GF-D8 (cell line): ENCODE results near the gene DEFB128.
"Not testable (repeated sequence)": the region's sequence is repeated elsewhere in the genome, so short reads cannot be mapped to it uniquely, and the experiment has no call there.

Experiments used
- DNase-seq: peaks from one replicate; lab custom pipeline; 2025; lab: John Stamatoyannopoulos, UW

Gene DEFB128

DNA sequence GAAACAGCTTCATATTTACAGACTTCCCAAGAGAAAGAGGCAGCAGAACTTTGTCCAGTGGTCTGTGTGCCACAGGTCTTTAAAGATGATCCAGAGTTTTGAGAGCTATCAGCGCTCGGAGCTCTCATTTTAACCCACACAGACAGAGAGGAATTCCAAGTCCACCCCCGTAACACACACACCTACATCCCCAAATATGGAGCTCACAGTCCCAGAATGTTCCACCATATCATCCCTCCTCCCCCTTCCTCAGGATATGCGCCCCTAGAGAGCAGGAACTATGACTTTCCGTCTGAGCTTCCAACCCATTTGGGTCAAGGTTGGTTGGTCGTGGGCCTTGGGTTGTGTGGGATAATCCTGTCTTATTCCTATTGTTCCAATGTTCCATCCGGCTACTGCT is at the start of gene DEFB128:
DEFB128 (minus strand) TSS at position 101 of the 400 bp plus-strand sequence; CDS start at position 13, 88 bp downstream.
- no peak for DNase-seq

DNA sequence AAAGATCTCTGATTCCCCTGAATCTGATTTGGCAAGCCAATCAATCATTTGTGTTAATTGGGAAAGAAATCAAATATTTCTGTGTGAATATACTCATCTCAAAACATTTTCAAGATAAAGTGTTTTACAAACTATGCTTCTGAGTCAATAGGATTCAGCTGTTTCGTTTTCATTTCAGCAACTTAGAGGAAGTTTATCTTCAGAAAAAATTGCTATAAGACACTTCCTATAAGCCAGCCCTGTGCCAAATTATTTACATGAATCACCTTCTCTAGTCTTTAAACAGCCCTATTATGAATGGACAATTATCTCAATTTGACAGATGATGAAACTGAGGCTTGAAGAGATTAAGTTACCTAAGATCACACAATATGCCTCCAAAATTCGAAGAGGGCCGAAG is 48.4 kb upstream of the DEFB128 start:
- DNase-seq: no peak

DNA sequence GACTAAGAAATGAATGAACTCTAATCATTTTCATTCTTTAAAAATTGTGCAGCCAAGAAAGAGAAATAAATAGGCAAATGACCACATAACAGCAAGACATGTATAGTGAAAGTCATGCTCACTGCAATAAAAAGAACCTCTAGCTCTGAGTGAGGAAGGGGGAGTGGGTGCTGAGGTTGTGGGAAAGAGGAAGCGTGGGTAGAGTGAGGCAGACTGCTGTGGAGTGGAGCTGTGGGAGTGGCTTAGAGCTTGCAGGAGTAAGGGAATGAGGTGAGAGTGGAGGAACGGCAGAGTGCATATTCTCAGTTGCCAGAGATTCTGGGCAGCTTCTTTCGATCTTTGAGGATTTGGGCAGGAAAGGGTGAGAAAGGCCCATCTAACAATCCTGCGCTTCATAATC is 48.0 kb upstream of the DEFB128 start:
- peak; percentile 38 for DNase-seq

DNA sequence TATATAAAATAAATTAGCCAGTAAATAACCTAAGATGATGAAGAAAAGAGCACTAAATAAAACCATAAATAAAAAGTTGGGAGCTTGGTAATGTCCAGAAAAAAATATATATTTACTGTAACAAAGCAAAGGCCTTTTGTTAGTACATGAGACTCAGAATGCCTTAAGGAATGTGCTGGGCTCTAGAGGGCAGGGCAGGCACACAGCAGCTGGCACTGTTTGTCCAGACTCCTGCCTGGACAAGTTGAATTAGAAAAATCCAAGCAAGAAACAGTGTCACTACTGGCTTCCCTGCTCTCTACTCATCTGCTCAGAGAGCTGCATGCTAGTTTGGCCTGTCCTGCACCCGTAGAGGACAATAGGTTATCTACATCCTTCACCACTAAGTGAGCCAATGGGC is 46.4 kb upstream of the DEFB128 start:
- no peak for DNase-seq

DNA sequence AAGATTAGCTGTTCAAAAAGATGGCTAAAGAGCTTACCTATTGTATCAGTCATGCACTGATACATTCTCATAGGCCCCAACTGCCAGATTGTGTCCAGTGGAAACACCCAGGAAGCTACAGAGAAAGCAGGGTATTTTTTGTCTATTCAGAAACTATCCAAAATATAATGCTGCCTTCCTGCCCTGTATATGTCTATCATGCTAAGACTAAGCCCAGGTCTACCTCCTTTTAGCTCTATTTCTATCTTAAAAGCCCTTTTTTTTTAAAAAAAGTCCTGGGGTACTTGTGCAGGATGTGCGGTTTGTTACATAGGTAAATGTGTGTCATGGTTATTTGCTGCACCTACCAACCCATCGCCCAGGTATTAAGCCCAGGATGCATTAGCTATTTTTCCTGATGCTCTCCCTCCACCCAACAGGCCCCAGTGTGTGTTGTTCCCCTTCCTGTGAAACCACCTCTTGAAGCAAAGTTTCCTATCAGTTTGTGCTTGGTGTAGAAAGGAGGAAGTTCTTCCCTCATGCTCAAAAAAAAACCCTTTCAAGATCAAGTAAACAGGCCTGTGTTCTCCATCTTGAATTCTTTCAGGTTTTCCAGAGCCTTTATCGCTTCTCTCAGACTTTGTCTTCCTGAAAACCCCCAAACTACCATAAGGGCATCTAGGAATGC is 38.1 kb upstream of the DEFB128 start:
- DNase-seq: peak; percentile 69

DNA sequence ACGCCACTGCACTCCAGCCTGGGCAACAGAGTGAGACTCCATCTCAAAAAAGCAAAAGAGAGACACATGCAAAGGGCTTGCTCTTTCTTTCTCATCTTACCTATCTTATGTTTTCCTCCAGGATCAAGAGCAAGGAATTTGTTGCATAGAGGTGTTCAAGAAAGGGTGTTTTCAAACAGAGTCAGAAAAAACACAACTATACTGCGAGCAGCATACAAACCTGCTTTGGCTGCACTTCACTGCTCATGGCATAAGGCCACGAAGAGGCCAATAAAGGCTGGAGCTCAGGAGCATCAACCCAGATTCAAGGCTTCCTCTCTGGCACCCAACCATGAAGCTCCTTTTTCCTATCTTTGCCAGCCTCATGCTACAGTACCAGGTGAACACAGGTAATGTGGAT is 37.4 kb upstream of the DEFB128 start, which contains the start of gene DEFB129:
DEFB129 (plus strand) TSS at position 301 of the 400 bp plus-strand sequence; CDS start at position 332, 31 bp downstream.
- DNase-seq: no peak

DNA sequence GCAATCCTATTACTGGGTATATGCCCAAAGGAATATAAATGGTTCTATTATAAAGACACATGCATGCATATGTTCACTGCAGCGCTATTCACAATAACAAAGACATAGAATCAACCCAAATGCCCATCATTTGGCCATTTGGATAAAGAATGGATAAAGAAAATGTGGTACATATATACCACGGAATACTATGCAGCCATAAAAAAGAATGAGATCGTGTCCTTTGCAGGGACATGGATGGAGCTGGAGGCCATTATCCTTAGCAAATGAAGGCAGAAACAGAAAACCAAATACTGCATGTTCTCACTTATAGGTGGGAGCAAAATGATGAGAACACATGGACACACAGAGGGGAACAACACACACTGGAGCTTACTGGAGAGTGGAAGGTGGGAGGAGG is 36.4 kb upstream of the DEFB128 start:
- DNase-seq: not testable (repeated sequence)

DNA sequence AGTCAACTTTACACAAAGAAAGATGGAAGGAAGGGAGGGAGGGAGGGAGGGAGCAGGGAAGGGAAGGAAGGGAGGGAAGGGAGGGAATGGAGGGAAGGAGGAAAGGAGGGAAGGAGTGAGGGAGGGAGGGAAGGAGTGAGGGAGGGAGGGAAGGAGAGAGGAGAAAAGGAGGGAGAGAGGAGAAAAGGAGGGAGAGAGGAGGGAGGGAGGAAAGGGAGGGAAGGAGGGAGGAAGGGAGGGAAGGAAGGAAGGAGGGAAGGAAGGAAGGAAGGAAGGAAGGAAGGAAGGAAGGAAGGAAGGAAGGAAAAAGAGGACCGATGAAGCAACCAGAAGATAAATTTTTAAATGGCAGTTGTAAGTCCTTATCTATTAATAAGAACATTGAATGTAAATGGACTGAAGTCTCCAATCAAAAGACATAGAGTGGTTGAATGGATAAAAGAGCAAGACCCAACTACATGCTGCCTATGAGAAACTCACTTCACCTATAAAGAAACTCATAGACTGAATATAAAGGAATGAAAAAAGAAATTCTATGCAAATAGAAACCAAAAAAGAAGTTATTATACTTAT is 31.8 kb upstream of the DEFB128 start:
- DNase-seq: no peak

DNA sequence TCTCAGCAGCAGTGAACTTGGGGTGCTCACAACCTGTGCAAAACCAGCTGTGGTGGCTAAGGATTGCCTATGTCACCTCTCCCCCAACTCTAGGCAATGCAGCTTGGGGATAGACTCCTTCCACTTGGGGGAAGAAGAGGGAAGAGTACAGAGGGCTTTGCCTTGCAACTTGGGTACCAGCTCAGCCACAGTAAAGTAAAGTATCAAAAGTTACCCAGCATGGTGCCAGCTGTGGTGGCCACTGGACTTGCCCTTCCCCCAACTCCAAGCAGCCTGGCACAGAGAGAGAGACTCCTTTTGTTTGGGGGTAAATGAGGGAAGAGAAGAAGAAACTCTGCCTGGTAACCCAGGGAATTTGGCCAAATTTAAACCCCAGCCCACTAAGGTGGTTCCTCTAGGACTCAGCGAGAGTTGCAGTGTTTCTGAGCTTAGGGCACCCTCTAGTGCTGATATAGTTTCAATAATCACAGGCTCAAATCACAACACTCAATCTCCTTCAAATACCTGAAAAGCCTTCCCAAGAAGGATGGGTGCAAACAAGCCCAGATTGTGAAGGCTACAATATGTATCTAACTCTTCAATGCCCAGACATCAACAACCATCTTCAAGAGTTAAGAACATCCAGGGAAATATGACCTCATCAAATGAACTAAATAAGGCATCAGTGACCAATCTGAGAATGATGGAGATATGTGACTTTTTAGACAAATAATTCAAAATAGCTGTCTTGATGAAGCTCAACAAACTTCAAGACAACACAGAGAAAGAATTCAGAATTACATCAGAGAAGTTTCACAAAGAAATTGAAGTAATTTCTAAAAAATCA is 30.0 kb upstream of the DEFB128 start:
- no peak for DNase-seq

DNA sequence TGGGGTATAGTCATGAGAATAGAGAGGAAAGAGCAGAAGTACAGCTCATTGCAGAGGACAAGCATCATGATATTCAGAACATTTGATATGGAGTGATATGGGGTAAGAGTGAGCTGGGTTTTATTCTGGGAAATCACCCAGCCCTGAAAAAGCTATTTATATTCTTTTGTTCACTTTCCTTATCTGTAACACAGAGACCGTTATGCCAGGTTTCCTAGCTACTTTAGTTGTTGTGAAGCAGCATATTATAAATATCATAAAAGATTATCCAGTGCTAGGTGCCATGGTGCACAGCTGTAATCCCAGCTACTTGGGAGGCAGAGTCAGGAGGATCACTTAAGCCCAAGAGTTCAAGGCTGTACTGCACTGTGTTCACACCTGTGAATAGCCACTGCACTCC is 27.8 kb upstream of the DEFB128 start:
- DNase-seq: no peak

DNA sequence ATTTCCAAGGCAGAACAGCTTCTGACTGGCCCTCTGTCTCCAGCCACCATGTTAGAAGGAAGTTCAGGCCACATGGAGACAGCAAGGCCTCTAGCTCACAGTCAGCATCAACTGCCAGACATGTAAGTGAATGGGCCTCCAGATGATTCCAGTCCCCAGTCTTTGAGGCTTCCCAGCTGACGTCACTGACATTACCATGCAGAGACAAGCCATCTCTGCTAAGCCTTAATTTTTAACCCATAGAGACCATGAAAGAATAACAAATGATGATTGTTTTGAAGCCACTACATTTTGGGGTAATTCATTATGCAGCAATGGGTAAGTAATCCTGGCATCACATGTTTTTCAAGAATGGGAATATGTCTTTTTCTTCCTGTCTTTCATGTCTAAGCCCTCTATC is 26.3 kb upstream of the DEFB128 start:
- DNase-seq: no peak

DNA sequence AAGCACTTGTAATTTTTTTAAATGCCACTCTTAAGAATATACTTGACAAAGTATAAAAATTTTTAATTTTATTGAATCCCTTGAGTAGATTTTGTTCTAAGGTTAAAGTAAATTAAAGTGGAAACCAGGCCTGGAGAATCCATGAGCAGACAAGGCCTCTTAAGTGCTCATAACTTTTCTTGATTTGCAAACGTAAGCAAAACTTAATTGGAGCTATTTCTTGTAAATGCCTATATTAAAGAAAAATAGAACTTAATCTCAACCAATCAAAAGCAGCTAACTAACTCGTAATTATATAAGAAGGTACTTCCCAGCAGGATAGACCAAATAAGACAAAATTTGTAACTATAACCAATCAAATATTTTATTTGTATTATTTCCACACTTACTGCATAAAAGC is 24.9 kb upstream of the DEFB128 start:
- DNase-seq: no peak

DNA sequence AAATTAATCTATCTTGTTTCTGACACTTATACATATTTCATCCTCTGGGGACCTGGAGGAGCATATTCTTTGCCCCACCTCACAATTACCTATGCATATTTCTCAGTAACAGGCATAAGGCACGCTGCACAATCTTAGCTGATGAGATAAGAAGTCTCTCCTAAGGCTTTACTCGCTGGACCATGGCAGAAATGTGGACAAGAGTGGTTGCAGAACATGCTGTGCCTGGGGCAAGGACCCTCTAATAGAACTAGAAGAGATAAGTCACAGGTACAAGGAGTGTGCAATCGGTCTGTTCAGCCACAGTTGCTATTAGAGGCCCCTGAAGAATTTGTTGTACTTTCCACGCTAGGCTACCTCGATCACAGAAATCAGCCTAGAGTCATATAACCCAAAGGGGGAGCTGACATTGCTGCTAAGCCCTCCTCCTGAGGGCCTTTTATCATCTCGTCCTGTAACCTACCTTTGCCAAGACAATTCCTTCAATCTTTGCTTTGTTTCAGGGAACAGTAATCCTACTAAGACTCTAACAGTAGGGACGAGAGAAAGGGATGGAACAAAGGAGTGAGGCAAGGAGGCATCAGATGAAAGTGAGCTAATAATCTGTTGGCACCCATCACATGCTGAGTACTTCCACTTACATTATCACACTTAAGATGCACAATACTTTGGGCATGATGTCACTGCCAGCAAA is 21.4 kb upstream of the DEFB128 start:
- DNase-seq: no peak

DNA sequence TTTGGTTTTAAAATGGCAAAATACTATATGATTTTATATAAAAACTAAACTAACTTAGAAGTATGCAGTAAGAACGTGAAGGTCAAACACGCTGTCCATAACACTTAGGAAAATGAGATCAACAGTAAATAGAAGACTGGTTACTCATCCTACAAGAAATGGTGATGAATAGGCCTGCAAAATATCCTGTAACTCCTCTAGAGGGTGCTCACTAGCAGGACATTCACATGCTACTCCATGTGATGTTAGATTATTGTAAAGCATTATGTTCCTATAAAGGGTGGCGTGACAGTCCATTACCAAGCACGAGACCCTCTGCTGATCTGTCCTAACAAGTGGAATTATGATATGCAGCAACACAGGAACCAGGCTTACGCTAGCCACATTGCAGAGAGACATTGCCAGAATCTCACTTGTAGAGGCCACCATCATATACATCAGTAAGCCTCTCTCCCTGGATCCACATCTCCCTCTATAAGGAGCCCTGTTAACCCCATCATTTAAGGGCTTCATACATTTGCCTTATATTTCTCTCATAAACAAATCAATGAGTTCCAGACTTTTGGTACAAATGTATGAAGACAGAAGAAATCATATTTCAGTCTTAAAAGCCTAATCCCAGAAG is 19.5 kb upstream of the DEFB128 start:
- DNase-seq: peak; percentile 39

DNA sequence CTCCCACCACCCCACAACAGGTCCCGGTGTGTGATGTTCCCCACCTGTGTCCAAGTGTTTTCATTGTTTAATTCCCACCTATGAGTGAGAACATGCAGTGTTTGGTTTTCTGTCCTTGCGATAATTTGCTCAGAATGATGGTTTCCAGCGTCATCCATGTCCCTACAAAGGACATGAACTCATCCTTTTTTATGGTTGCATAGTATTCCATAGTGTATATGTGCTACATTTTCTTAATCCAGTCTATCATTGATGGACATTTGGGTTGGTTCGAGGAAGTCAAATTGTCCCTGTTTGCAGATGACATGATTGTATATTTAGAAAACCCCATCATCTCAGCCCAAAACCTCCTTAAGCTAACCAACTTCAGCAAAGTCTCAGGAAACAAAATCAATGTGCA is 14.1 kb upstream of the DEFB128 start:
- DNase-seq: not testable (repeated sequence)

DNA sequence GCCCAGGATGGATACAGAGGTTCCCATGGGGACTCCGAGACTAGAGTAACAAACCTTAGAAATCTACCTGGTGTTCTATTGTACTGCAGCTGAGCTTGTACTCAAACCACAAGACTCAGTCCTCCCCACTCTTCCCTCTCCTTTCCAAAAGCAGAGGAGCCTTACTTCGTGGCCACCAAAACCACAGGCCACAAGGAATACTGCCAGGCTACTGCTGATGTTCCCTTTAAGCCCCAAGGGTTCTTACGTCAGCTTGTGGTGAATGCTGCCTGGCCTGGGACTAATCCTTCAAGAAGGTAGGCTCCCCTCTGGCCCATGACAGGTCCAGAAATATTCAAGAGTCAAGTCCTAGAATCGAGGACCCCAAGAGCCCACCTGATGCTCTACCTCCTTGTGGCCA is 10.5 kb upstream of the DEFB128 start:
- DNase-seq: peak; percentile 2

DNA sequence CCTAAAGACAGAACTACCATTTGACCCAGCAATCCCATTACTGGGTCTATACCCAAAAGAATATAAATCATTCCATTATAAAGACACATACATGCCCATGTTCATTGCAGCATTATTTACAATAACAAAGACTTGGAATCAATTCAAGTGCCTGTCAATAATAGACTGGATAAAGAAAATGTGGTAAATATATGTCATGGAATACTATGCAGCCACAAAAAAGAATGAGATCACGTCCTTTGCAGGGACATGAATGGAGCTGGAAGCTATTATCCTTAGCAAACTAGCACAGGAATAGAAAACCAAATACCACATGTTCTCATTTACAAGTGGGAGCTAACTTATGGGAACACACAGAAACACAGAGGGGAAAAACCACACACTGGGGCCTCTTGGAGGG is 8.7 kb upstream of the DEFB128 start:
- DNase-seq: no peak

DNA sequence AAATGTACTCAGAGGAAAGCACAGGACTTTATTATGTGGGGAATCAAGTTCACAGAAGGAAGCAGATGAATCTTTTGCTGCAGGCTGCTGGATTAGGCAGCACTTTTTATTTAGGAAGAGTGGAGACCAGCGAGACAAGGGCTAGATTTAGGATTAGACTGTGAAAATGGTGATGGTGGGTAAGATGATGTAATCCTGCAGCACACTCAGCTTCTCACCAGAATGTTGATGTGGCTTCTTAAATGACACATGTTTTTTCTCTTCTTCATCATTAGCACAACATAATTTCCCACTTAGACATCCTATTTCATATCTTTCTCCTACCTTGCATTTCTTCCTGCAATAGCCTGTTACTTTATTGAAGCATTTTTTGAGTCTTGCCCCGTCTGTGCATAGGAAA is 1.8 kb downstream of the DEFB128 start:
- DNase-seq: no peak

DNA sequence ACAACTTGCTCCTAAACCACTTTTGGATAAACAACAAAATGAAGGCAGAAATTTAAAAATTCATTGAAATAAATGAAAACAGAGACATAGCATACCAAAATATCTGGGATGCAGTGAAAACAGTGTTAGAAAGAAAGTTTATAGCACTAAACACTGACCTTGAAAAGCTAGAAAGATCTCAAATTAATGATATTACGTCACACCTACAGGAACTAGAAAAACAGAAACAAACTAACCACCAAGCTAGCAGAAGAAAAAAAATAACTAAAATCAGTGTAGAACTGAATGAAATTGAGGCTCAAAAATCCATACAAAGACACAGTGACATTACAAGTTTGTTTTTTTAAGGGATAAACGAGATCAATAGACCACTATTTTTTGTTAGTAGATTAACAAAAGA is 5.2 kb downstream of the DEFB128 start:
- DNase-seq: no peak

DNA sequence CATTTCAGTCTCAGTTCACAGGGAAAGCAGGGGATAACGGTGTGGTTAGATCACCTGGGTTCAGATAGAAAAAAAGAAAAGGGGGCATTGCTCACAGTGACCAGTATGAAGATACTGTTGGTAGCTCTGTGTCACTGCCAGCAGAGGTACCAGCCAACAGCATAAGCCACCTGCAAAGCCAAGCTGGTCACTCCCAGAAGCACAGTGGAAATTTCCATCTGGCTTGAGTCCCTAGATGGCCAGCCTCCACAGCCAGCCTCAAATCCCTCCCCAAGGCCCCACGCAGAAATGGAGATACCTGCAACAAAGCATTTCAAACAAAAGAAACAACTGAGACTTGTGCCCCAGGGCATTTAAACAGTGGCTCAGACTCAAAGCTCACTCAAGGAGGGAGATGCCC is 20.6 kb downstream of the DEFB128 start:
- no peak for DNase-seq

DNA sequence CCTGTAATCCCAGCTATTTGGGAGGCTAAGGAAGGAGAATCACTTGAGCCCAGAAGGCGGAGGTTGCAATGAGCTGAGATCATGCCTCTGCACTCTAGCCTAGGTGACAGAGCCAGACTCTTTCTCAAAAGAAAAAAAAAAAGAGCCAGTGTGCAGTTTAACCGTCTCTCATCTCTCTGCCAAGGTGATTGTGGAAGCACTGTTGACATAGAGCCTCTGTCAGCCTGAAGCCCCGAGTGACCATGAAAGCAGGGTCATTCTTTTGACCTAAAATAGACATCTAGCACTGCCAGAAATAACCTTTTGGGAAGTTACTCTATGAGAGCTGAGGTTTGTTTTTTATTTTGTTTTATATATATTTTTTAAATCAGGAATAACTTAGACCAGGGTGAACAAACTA is 24.9 kb downstream of the DEFB128 start:
- DNase-seq: no peak

DNA sequence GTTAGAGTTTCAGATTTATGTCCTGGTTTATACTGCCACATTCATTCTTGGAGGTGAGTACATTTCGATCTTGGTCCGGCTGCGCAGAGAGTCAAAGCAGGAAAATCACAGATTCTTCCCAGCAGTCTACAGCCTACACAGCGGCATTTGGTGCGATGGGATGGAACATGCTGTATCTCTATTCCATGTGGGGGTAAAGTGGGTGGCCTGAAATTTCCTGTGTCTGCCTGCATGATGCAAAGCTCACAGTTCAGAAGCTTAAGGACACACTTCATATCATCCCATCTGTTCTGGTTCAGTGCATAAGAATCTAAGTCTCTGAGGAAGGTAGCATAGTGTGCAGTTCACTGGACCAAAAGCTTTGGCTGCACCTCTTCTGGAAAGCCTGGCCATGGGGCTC is 32.4 kb downstream of the DEFB128 start, which contains the start of gene DEFB127:
DEFB127 (plus strand) TSS at position 301 of the 400 bp plus-strand sequence; CDS start at position 392, 91 bp downstream.
- no peak for DNase-seq
